GM19043 (cell line): ENCODE results near the gene BCL11A.

ENCODE experiments used
- ATAC-seq: cut with Tn5 transposase; IDR thresholded peaks from one replicate; pipeline ENCODE4 v1.9.1; 2021; ENCODE audit warnings: low read depth; ENCODE audit not compliant: unreplicated experiment

The BCL11A gene

GRCh38 chr2:60472041-60472440 is 81.4 kb downstream of the BCL11A start:
- ATAC-seq: no peak

- no peak for ATAC-seq
These were observed 83.1 kb downstream of the BCL11A start for GRCh38 chr2:60470340-60470739.

- ATAC-seq: no peak
These were observed 83.7 kb downstream of the BCL11A start for GRCh38 chr2:60469536-60470317.

- no peak for ATAC-seq
These were observed 84.9 kb downstream of the BCL11A start for GRCh38 chr2:60468382-60469085.

DNA sequence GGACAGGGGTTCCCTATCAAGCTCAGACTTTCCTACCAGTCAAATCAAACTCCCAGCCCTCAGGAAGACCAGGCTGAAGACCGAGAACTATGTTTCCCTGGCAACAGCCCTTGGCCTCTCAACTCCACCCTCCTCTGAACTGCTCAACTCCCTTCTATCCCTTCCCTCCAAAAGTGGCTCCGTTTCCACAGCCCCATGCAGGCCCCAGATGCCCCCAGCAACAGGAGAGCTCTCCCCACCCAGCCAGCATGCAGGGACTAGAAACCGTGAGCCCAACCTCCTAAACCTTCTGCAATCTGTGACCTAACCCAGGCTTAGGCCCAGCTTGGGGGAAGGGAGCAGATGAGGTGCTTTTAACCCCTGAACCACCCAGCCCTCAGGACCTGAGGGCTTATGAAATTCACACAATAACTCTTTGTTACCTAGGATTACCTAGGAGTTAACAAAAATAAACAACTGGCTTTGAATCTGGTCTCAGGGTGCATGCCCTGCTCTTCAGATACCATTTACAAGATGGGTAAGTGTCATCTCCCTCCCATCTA is 87.2 kb downstream of the BCL11A start:
- no peak for ATAC-seq

- ATAC-seq: no peak
These were observed 87.7 kb downstream of the BCL11A start for GRCh38 chr2:60465736-60466135.

- no peak for ATAC-seq
These were observed 90.2 kb downstream of the BCL11A start for GRCh38 chr2:60463249-60463648.

DNA sequence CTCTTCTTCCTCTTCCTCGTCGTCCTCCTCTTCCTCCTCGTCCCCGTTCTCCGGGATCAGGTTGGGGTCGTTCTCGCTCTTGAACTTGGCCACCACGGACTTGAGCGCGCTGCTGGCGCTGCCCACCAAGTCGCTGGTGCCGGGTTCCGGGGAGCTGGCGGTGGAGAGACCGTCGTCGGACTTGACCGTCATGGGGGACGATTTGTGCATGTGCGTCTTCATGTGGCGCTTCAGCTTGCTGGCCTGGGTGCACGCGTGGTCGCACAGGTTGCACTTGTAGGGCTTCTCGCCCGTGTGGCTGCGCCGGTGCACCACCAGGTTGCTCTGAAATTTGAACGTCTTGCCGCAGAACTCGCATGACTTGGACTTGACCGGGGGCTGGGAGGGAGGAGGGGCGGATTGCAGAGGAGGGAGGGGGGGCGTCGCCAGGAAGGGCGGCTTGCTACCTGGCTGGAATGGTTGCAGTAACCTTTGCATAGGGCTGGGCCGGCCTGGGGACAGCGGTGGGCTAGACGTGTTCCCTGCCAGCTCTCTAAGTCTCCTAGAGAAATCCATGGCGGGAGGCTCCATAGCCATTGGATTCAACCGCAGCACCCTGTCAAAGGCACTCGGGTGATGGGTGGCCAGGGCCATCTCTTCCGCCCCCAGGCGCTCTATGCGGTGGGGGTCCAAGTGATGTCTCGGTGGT is 91.9 kb downstream of the BCL11A start:
- ATAC-seq: no peak

GRCh38 chr2:60460577-60461420 is 92.7 kb downstream of the BCL11A start:
- ATAC-seq: no peak

DNA sequence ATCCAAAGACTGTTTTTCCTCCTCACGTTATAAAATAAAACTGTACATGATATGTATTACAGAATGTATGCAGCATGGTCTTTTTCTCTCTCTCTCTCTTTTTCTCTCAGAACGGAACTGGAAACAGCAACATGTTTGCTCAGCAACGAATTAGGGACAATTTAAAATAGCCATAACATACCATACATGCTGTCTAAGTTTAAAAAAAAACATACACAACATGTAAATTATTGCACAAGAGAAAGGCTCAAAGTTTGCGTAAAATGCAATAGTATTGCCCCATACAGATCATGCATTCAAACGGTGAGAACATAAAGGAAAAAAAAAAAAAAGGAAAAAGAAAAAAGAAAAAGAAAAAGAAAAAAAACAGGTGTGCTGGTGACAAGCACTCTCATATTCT is 93.6 kb downstream of the BCL11A start:
- ATAC-seq: no peak

DNA sequence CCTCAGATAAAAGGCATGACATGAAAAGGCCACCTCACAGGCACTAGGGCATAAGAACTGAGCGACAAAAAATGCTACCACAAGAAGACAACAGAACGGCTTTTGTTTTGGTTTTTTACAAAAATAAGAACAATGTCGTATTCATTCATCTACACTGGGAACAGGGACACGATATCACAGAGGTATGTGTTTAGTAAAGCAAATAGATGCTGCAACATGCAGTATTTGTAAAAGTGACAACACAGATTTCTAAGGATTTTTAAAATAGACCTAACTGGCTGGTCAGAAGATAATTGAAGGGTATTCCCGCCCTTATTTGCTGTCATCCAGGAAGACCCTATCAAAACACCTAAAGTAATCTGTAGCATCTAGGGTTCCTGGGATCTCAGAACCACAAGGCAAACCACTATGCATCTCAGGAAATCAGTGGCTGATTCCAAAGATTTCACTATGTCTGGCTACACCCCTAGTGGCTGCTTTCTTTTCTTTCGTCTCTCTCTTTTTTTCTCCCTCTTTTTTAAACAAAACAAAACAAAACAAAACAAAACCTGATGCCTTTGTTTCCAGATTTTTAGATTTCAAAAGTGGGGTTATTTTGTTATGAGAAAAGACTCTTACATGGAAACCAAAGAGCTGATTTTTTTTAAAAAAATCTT is 97.2 kb downstream of the BCL11A start:
- no peak for ATAC-seq

DNA sequence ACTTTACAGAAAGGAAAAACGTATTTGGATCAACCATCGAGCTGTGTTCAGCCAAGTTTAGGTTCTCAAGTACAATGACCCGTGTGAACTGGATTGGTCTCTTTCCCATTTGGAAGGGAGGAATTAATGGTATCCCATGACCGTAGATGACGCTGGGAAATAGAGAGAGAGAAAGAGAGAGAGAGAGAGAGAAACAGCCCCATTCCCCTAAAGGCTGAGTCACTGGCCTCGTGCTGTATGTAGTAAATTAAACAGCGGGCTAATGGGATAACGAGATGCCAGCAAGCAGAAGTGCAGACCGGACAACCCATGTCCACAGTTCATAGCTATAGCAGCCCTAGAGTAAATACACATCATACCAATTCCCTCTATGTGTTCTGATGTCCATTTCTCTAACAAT is 99.6 kb downstream of the BCL11A start:
- no peak for ATAC-seq

- no peak for ATAC-seq
These were observed 100.2 kb downstream of the BCL11A start for GRCh38 chr2:60453301-60453700.

- ATAC-seq: no peak
These were observed 103.0 kb downstream of the BCL11A start for GRCh38 chr2:60450488-60450887.

- ATAC-seq: no peak
These were observed 105.5 kb downstream of the BCL11A start for GRCh38 chr2:60447943-60448342.

DNA sequence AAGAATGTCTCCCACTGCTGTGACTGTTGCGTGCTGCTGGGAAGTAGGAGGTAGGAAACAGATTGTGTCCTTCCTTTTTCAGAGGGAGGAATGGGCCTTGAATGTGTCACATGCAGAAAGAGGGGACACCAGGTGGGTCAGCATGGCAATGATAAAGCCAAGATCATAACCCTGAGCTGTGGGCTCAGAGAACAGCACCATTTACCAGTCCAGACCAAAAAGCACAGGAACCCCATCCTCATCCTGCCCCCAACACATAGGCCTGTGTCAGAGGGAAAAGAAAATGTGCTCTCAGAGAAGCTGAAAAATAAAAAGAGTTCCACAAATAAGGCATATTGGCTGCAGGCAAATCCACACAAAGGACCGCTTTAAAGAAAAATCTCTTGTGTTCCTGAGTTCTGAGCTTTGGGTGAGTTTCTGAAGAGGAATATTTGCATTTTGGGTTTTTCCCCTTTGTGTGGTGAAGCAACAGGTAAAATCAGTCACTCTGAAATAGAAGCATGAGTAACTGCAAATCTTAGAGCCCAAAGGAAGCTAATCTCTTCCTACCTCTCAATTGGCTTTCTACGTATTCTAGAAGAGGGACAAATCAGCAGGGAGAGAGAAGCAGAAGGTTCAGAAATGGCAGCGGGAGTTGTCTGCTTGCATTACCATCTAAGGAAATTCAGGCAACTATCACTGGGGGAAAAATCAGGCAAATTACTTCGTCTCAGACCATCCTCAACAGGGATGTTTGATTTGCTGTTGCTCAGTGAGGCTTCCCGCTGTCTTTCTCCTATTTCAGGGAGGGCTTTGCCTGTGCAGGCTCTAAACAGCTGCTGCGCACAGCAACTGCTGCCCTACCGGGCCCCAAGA is 106.8 kb downstream of the BCL11A start:
- ATAC-seq: peak; percentile 85

DNA sequence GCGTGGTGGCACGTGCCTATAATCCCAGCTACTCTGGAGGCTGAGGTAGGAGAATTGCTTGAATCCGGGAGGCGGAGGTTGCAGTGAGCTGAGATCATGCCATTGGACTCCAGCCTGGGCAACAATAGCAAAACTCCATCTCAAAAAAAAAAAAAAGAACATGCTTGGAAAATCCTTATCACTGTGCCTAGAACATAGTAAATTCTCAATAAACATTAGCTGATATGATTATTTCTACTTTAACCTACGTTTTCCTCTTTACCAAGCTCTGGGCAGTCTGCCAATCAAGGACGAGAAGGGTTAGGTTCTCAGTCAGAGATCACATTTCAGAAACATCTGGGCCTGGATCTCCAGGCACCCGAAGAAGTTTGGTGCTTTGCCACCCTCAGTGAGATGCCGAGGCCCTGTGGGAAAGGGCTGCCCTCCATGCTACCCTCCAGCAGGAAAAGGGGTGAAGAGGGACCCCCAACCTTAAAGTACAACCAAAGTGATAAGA is 107.7 kb downstream of the BCL11A start:
- ATAC-seq: no peak

DNA sequence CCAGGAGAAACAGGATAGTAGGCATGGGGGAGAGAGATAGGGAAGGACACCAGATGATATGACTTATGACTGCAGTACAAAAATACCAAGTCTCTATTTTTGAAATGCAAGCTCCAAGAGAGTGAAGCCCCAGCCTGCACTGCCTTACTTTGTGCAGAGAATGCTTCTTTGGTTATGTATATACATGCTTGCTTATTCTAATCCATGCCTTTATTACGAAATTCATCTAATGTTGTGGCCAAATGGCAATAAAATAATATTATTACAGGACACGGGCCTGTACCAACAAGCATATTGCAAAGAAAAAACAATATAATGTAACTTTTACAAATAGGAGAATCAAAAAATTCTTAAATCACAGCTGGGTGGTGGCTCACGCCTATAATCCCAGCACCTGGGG is 110.8 kb downstream of the BCL11A start:
- no peak for ATAC-seq

GRCh38 chr2:60441800-60442199 is 111.7 kb downstream of the BCL11A start:
- no peak for ATAC-seq
